ENCODE measurements around the gene TCEAL3.

- TF ChIP-seq CTCF (IDR thresholded peaks at IDR 0.05; ENCODE audit: low read depth, low read length, poor library complexity, severe bottlenecking) (no peak), EZH2phosphoT487 (IDR thresholded peaks at IDR 0.05; ENCODE audit: borderline replicate concordance, low read length) (no peak)
These were observed 21.1 kb upstream of the TCEAL3 start for GRCh38 chrX:103586659-103587058.

Measured in DOHH2 (cell line).